H9 (cell line): ENCODE data around the gene CACNA2D3. TPM values are rescaled to one million over a fixed set of nuclear protein-coding genes. Genes with fewer than 3 reads are reported as not detected.
A peak's percentile ranks its signal among the peaks of the same experiment; 100 is the strongest.

Experiments
- DNase-seq: peaks from one replicate; pipeline ENCODE4 v3.0.0-alpha.2; 2017
- H2AFZ ChIP-seq: one replicate; pipeline ENCODE4 v1.6.1; 2013; ENCODE audit warnings: mild to moderate bottlenecking, low read length, control low read depth, moderate library complexity
- H2AK5ac ChIP-seq: 2 replicates; pipeline ENCODE4 v1.6.1; 2013; ENCODE audit warnings: low read length, control low read depth, mixed read lengths; ENCODE audit not compliant: insufficient read length
- H2BK120ac ChIP-seq: one replicate; pipeline ENCODE4 v1.6.1; 2013; ENCODE audit warnings: low read depth, mild to moderate bottlenecking, low read length, control low read depth, inconsistent platforms; ENCODE audit not compliant: poor library complexity, severe bottlenecking
- H2BK12ac ChIP-seq: 2 replicates; pipeline ENCODE4 v1.6.1; 2013; ENCODE audit warnings: low read length, control low read depth, mixed read lengths, low read depth; ENCODE audit not compliant: insufficient read length
- H2BK15ac ChIP-seq: 2 replicates; pipeline ENCODE4 v1.6.1; 2013; ENCODE audit warnings: low read depth, low read length, control low read depth
- H2BK20ac ChIP-seq: one replicate; pipeline ENCODE4 v1.6.1; 2013; ENCODE audit warnings: low read depth, mild to moderate bottlenecking, low read length, control low read depth, inconsistent platforms; ENCODE audit not compliant: poor library complexity, severe bottlenecking
- H2BK5ac ChIP-seq: 2 replicates; pipeline ENCODE4 v1.6.1; 2013; ENCODE audit warnings: low read length, control low read depth, mixed read lengths; ENCODE audit not compliant: insufficient read length
- H3K14ac ChIP-seq: 2 replicates; pipeline ENCODE4 v1.6.1; 2013; ENCODE audit warnings: low read length, control low read depth; ENCODE audit not compliant: insufficient read depth
- H3K18ac ChIP-seq: 2 replicates; pipeline ENCODE4 v1.6.1; 2013; ENCODE audit warnings: low read depth, mild to moderate bottlenecking, mixed read lengths, low read length, control low read depth; ENCODE audit not compliant: insufficient read length
- H3K23ac ChIP-seq: 2 replicates; pipeline ENCODE4 v1.6.1; 2013; ENCODE audit warnings: low read length, control low read depth, mixed read lengths, low read depth; ENCODE audit not compliant: insufficient read length
- H3K23me2 ChIP-seq: 2 replicates; pipeline ENCODE4 v1.6.1; 2013; ENCODE audit warnings: low read depth, mild to moderate bottlenecking, mixed read lengths, low read length, control low read depth; ENCODE audit not compliant: insufficient read length, poor library complexity, severe bottlenecking
- H3K27ac ChIP-seq: 2 replicates; pipeline ENCODE4 v1.5.1; 2013; ENCODE audit warnings: low read length, control low read depth, mixed read lengths, low read depth; ENCODE audit not compliant: insufficient read length
- H3K27me3 ChIP-seq: 2 replicates; pipeline ENCODE4 v1.6.1; 2013; ENCODE audit warnings: low read length, control low read depth, inconsistent platforms; ENCODE audit not compliant: insufficient read depth
- H3K4ac ChIP-seq: 2 replicates; pipeline ENCODE4 v1.6.1; 2013; ENCODE audit warnings: low read depth, mild to moderate bottlenecking, control low read depth, inconsistent platforms, low read length, moderate library complexity
- H3K4me1 ChIP-seq: 2 replicates; pipeline ENCODE4 v1.6.1; 2013; ENCODE audit warnings: low read length, control low read depth, inconsistent platforms; ENCODE audit not compliant: insufficient read depth
- H3K4me2 ChIP-seq: 2 replicates; pipeline ENCODE4 v1.6.1; 2013; ENCODE audit warnings: low read length, control low read depth, mixed read lengths; ENCODE audit not compliant: insufficient read length, insufficient read depth
- H3K56ac ChIP-seq: 2 replicates; pipeline ENCODE4 v1.6.1; 2013; ENCODE audit warnings: low read depth, mild to moderate bottlenecking, mixed read lengths, low read length, control low read depth; ENCODE audit not compliant: insufficient read length
- H3K79me1 ChIP-seq: 2 replicates; pipeline ENCODE4 v1.6.1; 2013; ENCODE audit warnings: low read depth, mild to moderate bottlenecking, moderate library complexity, low read length, control low read depth, inconsistent platforms; ENCODE audit not compliant: insufficient read depth, poor library complexity, severe bottlenecking
- H3K79me2 ChIP-seq: 2 replicates; pipeline ENCODE4 v1.6.1; 2013; ENCODE audit warnings: low read length, control low read depth, inconsistent platforms; ENCODE audit not compliant: insufficient read depth
- H3K9ac ChIP-seq: 2 replicates; pipeline ENCODE4 v1.6.1; 2013; ENCODE audit warnings: low read length, control low read depth, mixed read lengths; ENCODE audit not compliant: insufficient read length; ENCODE audit errors: extremely low read depth
- H3K9me3 ChIP-seq: one replicate; pipeline ENCODE4 v1.6.1; 2013; ENCODE audit warnings: low read depth, low read length, inconsistent platforms; ENCODE audit not compliant: control insufficient read depth
- H3T11ph ChIP-seq: one replicate; pipeline ENCODE4 v1.6.1; 2013; ENCODE audit warnings: mild to moderate bottlenecking, low read length, control low read depth, inconsistent platforms
- H4K20me1 ChIP-seq: one replicate; pipeline ENCODE4 v1.6.1; 2013; ENCODE audit not compliant: control insufficient read depth, insufficient read length, insufficient read depth
- H4K5ac ChIP-seq: 2 replicates; pipeline ENCODE4 v1.6.1; 2013; ENCODE audit warnings: low read depth, mild to moderate bottlenecking, mixed read lengths, low read length, control low read depth; ENCODE audit not compliant: insufficient read length
- H4K8ac ChIP-seq: replicated peaks from 2 replicates; pipeline ENCODE4 v1.6.1; 2013; ENCODE audit warnings: low read length, control low read depth, mixed read lengths, low read depth; ENCODE audit not compliant: insufficient read length
- H4K91ac ChIP-seq: 2 replicates; pipeline ENCODE4 v1.6.1; 2013; ENCODE audit warnings: low read depth, mild to moderate bottlenecking, moderate library complexity, mixed read lengths, low read length, control low read depth; ENCODE audit not compliant: insufficient read length
- H3K27ac Mint-ChIP-seq, 3 experiments: 2 replicates in 2 of 3; 3 replicates in 1 of 3; pipeline ENCODE4 v1.8.0; 2020 to 2021; ENCODE audit warnings: mixed read lengths in 3 of 3, mild to moderate bottlenecking in 1 of 3, moderate library complexity in 1 of 3
- H3K27me3 Mint-ChIP-seq: 2 replicates; pipeline ENCODE4 v1.8.0; 2021; ENCODE audit warnings: low read depth, mild to moderate bottlenecking, moderate library complexity, mixed read lengths
- H3K36me3 Mint-ChIP-seq, 3 experiments: 2 replicates in 2 of 3; 3 replicates in 1 of 3; pipeline ENCODE4 v1.8.0; 2020 to 2021; ENCODE audit warnings: low read depth in 3 of 3, mixed read lengths in 3 of 3; ENCODE audit not compliant: insufficient read depth in 1 of 3
- H3K4me1 Mint-ChIP-seq, 2 experiments: 2 replicates each; pipeline ENCODE4 v1.8.0; 2020; ENCODE audit warnings: mixed read lengths in 2 of 2
- H3K4me3 Mint-ChIP-seq, 2 experiments: 2 replicates in 1 of 2; 3 replicates in 1 of 2; pipeline ENCODE4 v1.8.0; 2020 to 2021; ENCODE audit warnings: mild to moderate bottlenecking in 2 of 2, mixed read lengths in 2 of 2, moderate library complexity in 1 of 2
- H3K9me3 Mint-ChIP-seq, 2 experiments: 2 replicates in 1 of 2; 3 replicates in 1 of 2; pipeline ENCODE4 v1.8.0; 2020; ENCODE audit warnings: mild to moderate bottlenecking in 2 of 2, mixed read lengths in 2 of 2, moderate library complexity in 1 of 2
- WGBS: extraction: QIAGEN DNeasy Blood & Tissue Kit; methylation state at CpG from one replicate; pipeline ENCODE4 v1.1.7; 2013; ENCODE audit warnings: missing lambda C conversion rate, low lambda C conversion rate, mixed read lengths; ENCODE audit not compliant: insufficient read length; ENCODE audit errors: extremely low coverage; 5-methylcytosine and 5-hydroxymethylcytosine counted together
- total RNA-seq: library from RNA; stranded (reverse); gene quantifications from 2 replicates; pipeline ENCODE4 v1.2.1, GENCODE V29; 2021
- TF ChIP-seq, protein P1 (sequence below): fragments of 200-600 bp; sonication (generic); conservative IDR thresholded peaks from 3 replicates; pipeline ENCODE4 v1.8.0; 2021; ENCODE audit warnings: antibody characterized with exemption, mild to moderate bottlenecking

The CACNA2D3 gene
- total RNA-seq, 1 experiment from 2014 or later = 3.2 TPM

DNA sequence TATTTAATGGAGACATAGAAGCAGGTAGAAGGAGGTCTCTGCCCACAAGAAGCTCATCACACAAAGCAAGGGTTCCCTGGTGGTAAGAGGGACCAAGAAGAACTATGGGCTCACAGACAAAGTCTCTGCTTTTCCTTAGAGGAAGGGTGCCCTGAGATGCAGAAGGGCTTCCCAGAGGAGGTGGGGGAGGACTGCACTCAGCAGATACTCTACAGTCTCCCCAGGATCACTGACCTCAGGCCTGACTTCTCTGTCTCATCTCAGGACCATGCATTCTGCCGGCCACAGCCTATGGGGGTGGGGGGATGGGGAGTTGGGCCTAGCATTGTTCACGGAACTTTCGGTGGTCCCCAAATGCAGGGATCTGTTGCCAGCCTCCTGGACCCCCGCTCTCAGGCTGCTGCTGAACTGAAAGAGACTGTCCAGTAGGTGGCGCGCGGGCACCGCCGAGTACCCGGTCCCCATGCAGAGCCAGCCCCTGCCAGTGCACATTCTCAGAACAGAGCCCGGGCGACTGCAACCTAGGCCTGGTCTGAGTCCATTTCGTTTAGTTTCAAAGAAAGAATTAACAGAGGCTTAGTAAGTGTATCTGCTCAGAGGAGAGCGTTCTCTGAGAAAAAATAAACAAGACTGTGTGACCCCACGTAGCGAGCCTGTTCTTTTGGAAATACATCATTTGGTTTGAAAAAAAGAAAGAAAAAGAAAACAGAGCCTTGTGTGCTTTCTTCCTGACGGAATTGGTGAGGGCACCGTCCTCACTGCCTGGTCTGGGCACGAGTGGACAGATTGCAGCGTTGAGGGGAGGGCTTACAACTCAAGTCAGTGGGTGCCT lies 731.4 kb downstream of the CACNA2D3 start:
- H4K91ac ChIP-seq = no peak overlapping the region
- H2AK5ac ChIP-seq = no peak overlapping the region
- Mint-ChIP-seq H3K27me3 (peaks cover 1% of the 10 kb centered on the region; the same call in 1 of the 2 replicates), H3K36me3 (no peaks in the 10 kb centered on the region), H3K9me3 (no peaks in the 10 kb centered on the region; a peak in 1 of 5 replicates), H3K4me1 (peaks cover 22 to 31% of the 10 kb centered on the region in 2 experiments), H3K4me3 (no peak overlapping the region), H3K27ac (peak overlapping the region in 1 of 3 experiments; percentile 66; a peak in 1 of 7 replicates)
- no peaks in the 10 kb centered on the region for H3K23me2 ChIP-seq
- H3K79me1 ChIP-seq = no peaks in the 10 kb centered on the region
- no peak overlapping the region for H3K56ac ChIP-seq
- no peaks in the 10 kb centered on the region for H3K79me2 ChIP-seq
- H3K23ac ChIP-seq = no peak overlapping the region
- no peak overlapping the region for H3K4me2 ChIP-seq
- peaks cover 10% of the 10 kb centered on the region for H3K4me1 ChIP-seq
- no peak overlapping the region for H3K14ac ChIP-seq
- no peak overlapping the region for H2BK120ac ChIP-seq
- TF ChIP-seq, protein P1, sequence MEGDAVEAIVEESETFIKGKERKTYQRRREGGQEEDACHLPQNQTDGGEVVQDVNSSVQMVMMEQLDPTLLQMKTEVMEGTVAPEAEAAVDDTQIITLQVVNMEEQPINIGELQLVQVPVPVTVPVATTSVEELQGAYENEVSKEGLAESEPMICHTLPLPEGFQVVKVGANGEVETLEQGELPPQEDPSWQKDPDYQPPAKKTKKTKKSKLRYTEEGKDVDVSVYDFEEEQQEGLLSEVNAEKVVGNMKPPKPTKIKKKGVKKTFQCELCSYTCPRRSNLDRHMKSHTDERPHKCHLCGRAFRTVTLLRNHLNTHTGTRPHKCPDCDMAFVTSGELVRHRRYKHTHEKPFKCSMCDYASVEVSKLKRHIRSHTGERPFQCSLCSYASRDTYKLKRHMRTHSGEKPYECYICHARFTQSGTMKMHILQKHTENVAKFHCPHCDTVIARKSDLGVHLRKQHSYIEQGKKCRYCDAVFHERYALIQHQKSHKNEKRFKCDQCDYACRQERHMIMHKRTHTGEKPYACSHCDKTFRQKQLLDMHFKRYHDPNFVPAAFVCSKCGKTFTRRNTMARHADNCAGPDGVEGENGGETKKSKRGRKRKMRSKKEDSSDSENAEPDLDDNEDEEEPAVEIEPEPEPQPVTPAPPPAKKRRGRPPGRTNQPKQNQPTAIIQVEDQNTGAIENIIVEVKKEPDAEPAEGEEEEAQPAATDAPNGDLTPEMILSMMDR = peak; percentile 91
- no peak overlapping the region for H2BK20ac ChIP-seq
- H2BK5ac ChIP-seq = no peak overlapping the region
- no peaks in the 10 kb centered on the region for H4K20me1 ChIP-seq
- no CpG with 5 or more reads among the region's 20 CpGs for WGBS
- H3T11ph ChIP-seq = no peak overlapping the region
- no peak overlapping the region for H3K4ac ChIP-seq
- H3K27me3 ChIP-seq = no peaks in the 10 kb centered on the region
- H3K18ac ChIP-seq = no peak overlapping the region
- no peak overlapping the region for H2BK15ac ChIP-seq
- H2AFZ ChIP-seq = no peak overlapping the region
- no peak overlapping the region for H2BK12ac ChIP-seq
- H4K5ac ChIP-seq = no peak overlapping the region
- H3K9ac ChIP-seq = no peak overlapping the region
- peak; percentile 83 for DNase-seq
- no peak overlapping the region for H4K8ac ChIP-seq
- no peaks in the 10 kb centered on the region for H3K9me3 ChIP-seq
- no peak overlapping the region for H3K27ac ChIP-seq
